ENCODE results near the gene ADAM33.

Gene ADAM33

DNA sequence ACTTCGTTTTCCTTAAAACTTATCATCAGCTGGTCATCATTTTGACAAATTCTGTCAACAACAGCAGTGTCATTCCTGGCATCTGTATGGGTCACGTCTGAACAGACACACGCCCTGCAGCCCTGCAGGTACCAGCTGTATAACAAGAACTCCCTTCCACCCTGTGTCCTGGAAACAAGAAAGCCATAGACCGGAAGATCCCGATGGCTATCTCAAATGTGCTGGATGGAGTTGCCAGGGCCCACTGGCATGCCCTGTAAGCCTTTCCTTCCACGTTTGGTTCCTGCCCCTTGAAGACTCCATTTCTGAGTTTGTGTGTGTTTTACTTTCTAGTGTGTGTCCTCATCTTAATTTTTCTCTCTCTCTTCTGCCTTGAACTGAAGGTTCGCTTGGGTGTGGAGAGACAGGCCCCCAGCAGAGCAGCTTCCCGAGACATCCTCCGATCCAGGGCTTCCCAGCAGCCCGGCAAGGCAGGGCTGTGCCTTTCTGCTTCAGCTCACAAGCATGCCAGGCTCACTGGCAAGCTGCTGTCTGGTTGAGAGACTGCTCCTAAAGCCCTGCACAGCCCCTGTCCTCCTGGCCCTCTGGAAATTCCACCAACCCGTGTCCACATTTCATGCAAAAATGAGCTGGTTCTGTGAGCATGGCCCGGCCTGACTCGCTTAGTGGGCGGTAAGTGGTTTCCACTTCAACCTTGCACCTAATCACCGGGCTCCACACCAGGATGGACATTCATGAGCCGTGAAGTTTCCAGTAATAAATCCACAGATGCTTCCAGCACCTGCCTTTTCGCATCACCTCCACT is 27.3 kb downstream of the ADAM33 start:
- no peak overlapping the region for H3K4me3 ChIP-seq

GRCh38 chr20:3653921-3654320 is 27.9 kb downstream of the ADAM33 start:
- Histone ChIP-seq H3K4me3 (no peak overlapping the region), H3K27ac (no peak overlapping the region)

More for the DNA sequence above, 27.3 kb downstream of the ADAM33 start:
- no peak overlapping the region for H3K27ac ChIP-seq

GRCh38 chr20:3652676-3653596 is 28.9 kb downstream of the ADAM33 start:
- H3K4me3 ChIP-seq, result no peak overlapping the region

DNA sequence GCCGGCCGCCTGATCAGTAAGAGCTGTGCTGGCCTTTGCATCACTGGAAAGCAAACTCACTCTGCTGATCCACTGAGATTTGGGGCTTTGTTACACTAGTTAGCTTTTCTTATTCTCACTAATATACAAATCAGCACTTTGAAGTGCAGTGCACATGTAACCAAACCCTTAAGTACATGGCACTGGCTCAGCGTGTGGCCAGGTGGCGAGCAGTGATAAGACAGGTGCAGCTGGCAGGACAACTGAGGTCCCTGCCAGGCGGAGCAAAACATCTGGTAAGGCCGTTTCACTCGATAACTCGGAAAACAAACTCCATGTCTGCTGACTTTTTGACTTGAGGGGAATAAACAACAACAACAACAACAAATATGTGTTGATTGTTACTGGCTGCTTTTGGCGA is 29.6 kb downstream of the ADAM33 start:
- Histone ChIP-seq H3K27ac (no peak overlapping the region), H3K4me3 (no peak overlapping the region)

More at GRCh38 chr20:3652676-3653596, 28.9 kb downstream of the ADAM33 start:
- no peak overlapping the region for H3K27ac ChIP-seq

DNA sequence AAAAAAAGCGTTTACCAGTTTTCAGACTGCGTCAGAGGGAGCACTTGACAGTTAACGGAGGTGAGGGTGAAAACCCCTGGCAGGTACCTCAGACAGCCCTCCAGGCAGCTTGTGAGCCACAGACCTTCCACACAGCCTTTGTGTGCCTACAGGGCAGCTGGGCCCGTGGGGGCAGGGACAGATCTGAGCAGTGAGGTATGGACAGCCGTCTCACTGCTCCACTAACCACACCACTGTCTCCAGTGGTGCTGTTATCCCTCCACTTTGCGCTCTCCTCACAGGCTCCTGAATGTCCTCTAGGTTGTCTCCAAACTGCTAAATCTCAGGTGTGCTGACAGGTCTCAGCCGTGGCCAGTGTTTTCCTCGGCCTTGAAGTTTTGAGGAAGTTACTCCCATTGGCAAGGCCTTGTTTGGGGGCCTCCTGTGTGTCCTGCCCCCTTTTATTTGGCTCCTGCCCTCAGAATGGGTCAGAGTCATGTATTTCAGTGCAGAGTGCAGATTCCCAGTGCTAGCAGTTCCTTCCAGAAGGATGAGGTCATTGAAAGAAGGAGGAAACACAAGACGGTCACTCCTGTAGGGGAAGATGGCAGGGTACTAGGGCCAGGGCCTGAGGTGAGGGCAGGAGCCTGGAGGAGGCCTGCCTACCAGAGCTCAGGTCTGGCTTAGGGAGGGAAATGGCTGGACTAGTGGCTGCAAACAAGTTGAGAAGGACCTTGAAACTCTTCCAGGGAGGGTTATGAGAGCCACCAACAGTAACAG is 30.4 kb downstream of the ADAM33 start:
- Histone ChIP-seq H3K4me3 (no peak overlapping the region), H3K27ac (no peak overlapping the region)

DNA sequence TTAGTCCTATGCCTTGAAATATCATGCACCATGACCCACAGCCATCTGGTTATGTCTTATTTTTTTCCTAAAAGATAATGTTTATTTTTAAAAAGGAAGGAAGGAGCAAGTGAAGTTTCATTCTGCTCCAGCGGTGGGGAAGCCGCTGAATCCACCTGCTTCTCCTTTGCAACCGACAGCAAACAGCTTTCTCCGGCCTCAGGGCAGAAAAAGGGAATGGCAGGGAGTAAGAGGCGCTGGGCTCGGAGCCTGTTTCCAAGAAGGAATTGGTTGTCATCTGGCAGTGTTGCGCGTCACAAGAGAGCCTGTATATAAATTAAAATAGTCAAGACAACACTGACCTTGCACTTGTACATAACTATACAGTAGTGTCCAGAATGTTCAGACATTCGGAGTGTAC is 32.9 kb downstream of the ADAM33 start:
- no peak overlapping the region for H3K4me3 ChIP-seq
- H3K27ac ChIP-seq, result no peak overlapping the region

DNA sequence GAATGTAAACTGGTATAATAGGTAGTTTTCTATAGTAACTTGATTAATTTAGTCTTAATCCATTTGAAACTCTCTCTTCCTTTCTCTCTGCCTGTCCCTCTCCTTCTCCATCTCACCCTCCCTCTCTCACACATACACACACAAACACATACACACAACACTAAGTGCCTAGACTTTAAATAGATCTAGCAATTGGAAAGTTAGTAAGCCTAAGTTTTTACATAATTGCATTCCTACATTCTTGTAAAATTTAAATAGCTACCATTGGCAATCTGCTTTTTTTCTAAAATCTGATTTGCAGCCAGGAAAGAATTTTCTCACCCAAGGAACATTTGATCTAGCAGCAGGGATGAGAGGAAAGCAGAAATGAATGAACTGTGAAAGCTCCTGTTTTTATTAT is 34.3 kb downstream of the ADAM33 start:
- Histone ChIP-seq H3K27ac (no peak overlapping the region), H3K4me3 (no peak overlapping the region)

DNA sequence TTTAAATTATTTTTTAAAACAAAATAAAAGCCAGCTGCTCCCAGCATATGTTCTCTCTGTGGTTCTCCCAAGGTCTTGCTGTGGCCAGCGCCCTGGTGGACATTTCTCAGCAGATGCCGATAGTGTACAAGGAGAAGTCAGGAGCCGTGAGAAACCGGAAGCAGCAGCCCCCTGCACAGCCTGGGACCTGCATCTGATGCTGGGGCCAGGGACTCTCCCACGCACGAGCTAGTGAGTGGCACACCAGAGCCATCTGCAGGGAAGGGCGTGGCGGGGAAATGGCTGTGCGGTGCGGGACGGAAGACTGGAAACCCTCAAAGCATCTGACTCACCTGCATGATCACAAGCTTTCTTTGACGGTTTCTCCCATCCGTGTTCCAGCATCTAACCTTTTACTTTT is 35.2 kb downstream of the ADAM33 start:
- no peak overlapping the region for H3K27ac ChIP-seq
- no peak overlapping the region for H3K4me3 ChIP-seq

DNA sequence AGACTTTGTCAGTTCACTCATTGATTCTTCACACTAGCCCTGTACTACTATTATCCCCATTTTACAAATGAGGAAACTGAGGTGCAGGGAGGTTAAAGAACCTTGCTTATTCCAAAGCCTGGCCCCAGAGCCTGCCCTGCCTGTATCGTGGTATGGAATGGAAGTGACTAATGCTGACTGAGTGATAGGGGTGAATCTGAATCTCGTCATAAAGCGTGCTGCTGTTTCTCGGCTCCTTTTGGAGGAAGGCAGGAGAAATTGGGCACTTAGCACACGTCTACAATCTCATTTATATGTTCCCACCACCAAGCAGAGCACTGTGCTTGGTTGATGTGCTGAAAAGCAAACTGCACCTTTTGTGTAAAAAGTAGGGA is 35.8 kb downstream of the ADAM33 start:
- Histone ChIP-seq H3K27ac (no peak overlapping the region), H3K4me3 (no peak overlapping the region)

DNA sequence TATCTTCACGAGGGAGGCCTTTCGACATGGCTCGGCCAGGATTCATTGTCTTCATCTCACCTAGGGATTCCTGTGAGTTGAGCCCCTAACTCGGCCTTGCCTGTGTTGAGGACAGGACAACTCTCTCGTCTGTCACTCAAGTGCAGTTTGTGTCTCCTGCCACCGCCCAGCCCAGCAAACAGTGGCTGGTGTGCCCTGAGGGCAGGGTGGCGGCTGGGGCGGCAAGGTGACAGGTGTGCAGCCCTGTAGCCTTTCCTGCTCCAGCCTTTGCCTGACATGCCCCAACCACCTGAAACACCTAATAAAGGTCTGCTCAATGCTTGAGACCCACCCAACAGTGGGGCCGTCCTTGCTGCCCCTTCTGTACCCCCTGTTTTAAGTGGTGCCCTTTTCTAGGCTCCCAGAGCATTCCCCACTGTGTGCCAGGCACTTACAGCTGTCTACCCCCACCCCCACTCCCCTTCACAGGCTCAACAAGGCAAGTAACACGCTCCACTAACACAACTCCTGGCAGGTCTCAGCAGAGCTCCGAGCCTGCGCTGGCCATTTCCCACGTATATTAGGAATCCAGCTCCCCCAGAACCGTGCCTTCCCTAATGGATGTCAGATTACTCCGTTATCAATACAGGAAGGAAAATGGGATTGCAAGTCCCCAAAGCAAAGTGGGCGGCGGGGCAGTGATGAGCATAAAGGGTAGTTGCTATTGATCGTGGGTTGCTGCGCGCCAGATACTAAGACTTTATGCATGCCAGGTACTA is 36.3 kb downstream of the ADAM33 start:
- Histone ChIP-seq H3K4me3 (no peak overlapping the region), H3K27ac (no peak overlapping the region)

DNA sequence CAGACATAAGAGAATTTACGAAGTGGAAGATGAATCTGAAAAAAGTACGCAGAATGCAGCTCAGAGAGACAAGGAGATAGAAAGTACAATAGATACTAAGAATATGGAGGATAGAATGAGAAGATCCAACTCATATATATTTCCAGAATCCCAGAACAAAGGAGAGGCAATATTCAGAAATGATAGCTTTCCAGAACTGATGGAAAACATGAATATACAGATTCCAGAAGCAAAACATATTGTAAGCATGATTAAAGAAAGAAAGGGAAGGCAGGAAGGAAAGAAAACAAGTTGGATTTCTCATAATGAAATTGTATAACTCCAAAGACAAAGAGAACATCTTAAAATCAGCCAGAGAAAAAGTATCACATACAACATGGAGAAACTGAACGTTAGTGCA is 41.6 kb downstream of the ADAM33 start:
- no peak overlapping the region for H3K4me3 ChIP-seq
- H3K27ac ChIP-seq, result no peak overlapping the region

DNA sequence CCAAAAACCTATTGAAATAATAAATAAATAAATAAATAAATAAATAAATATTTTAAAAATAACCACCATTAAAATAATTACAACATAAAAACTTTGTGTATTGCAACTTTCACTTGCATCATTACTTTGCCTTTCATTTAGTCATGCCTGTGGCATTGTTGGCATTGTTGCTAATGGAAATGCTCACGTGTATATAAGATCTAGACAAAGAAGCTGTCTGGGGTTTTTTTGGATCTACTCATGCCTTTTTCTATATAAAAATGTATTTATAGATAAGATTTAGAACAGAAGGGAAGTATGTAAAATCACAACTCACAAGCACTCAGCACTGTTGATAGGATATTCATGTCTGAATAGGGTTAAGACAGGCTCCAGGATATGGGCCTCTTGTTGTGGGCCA is 46.5 kb downstream of the ADAM33 start:
- Histone ChIP-seq H3K4me3 (no peak overlapping the region), H3K27ac (no peak overlapping the region)

DNA sequence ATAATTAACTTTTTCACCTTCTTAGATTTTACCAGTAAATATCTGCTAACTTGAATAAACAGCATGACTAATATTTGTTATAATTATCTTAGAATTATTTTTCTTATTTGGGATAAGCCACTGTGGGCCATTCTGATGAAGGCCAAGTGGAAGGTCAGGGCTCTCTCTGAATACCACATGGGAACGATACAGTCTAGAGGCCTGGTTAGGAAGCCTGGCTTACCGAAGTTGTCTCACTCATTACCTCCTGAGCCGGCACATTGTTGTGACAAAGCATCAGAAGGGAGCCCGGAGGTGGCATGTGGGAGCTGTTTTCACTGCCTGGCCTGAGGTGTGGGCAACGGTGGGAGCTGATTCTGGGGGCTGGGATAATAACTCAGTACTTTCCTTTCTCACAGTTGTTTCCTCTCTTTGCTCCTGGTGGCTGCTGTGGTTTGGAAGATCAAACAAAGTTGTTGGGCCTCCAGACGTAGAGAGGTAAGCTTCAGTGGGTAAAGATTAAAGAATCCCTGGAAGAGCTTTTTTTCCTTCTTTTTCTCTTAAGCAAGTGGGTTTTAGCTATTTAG is 47.8 kb downstream of the ADAM33 start:
- Histone ChIP-seq H3K4me3 (no peak overlapping the region), H3K27ac (no peak overlapping the region)

GRCh38 chr20:3632311-3633004 is 49.4 kb downstream of the ADAM33 start:
- Histone ChIP-seq H3K4me3 (no peak overlapping the region), H3K27ac (no peak overlapping the region)

DNA sequence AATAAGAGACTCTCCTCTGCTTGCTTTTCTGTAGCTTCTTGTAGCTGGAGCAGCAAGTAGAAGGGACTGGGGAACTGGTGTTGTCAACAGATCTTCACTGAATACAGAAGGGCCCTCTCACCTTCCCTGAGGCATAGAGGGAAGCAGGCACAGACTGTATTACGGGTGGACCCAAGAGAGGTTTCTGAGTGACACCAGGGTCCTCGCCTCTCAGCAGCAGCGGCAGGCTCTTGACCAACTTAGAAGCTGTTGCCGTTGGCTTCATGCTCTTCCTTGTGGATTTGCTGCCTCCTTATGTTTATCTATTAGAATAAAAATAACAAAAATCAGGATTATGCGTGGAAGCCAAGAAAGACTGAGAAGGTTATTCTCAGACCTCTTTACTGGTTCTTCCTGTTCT is 50.3 kb downstream of the ADAM33 start:
- H3K27ac ChIP-seq, result no peak overlapping the region
- H3K4me3 ChIP-seq, result no peak overlapping the region

DNA sequence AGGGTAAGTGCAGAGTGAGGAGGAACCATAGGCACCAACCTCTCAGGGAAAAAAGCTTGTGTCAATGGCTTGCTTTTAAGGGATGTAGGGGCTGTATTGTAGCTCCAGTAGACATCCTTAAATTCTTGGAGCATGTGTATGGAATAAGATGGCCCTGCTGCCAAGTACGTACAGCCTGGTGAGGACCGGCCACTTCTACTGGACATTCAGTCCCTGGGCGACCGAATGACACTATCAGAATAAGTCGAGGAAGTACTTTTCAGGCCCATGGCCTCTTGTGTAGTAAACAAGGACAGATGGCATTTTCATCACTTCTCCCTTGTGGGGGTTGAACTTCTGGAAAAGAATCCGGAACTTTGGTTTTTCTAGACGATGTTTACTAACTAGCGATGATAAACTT is 51.4 kb downstream of the ADAM33 start:
- Histone ChIP-seq H3K27ac (no peak overlapping the region), H3K4me3 (no peak overlapping the region)

DNA sequence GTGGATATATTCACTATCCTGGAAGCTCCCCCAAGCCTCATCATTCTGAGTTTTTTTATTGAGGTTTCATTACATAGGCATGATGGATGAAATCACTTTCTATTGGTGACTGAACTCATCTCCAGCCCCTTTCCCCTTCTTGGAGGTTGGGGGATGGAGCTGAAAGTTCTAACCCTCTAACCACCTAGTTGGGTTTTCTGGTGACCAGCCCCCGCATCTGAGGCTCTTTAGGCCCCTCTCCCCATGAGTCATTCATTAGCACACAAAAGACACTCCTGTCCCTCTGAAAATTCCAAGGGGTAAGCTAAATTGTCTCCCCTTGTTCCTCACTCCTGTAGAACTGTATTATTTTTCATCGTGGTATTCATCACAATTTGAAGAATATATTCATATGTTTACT is 51.9 kb downstream of the ADAM33 start:
- no peak overlapping the region for H3K4me3 ChIP-seq
- no peak overlapping the region for H3K27ac ChIP-seq

DNA sequence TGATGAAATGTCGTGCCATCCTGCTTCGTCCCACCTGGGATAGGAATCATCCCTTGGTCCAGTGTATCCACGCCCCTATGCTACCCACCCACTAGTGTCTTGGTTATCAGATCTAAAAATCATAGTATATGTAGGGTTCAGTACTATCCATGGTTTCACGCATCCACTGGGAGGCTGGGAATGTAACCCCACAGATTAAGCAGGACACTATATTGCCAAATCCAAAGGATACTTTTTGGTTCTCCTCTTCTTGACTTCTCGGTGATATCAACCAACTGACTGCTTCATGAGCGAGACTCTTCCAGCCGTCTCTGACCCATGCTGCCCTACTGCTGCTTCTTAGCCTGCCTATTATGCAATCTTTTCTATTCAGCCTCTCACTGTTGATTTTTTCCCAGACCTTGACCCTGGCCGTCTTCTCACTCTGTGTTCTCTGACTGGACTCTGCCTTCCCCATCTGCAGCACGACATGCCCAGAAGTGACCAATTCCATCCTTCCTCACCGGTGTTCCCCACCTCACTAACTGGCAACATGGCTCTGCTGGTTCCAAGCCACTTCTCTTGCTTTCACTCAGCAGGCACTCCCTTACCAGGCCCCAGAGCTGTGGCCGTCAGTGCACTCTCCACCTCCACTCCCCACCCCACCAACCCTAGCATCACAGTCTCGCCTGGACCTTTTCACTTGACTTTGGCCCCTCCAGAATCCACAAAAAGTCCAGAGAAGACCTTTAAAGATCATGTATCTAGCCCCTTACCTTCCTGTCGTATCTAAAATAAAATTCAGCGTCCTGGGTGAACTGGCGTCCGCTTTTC is 53.1 kb downstream of the ADAM33 start:
- H3K27ac ChIP-seq, result no peak overlapping the region
- no peak overlapping the region for H3K4me3 ChIP-seq
